Keratinocyte (primary cell): ENCODE measurements around the gene PRELID1. TPM values are rescaled to one million over a fixed set of nuclear protein-coding genes. Genes with fewer than 3 reads are reported as not detected.

Experiments
- DNase-seq: peaks from one replicate; pipeline ENCODE4 v3.0.0-alpha.2; 2011; ENCODE audit warnings: low read depth, missing footprints, low spot score
- FAIRE-seq: peaks from 2 replicates; lab custom pipeline; 2011; peaks lifted over from hg19 to GRCh38; lab: Jason Lieb, UNC
- H2AFZ ChIP-seq: 2 replicates; pipeline ENCODE4 v1.6.0; 2012; ENCODE audit warnings: low read length, control low read depth, inconsistent platforms; ENCODE audit not compliant: control insufficient read depth
- H3K27ac ChIP-seq: 2 replicates; pipeline ENCODE4 v1.5.1; 2011; ENCODE audit warnings: low read length; ENCODE audit not compliant: control insufficient read depth, insufficient read depth
- H3K27me3 ChIP-seq: 3 replicates; pipeline ENCODE4 v1.6.0; 2011; ENCODE audit warnings: low read length; ENCODE audit not compliant: control insufficient read depth, insufficient read depth; ENCODE audit errors: extremely low read depth
- H3K36me3 ChIP-seq, 2 experiments: 2 replicates in 1 of 2; 3 replicates in 1 of 2; pipeline ENCODE4 v1.5.1; 2011; ENCODE audit warnings: low read length in 2 of 2, mild to moderate bottlenecking in 1 of 2; ENCODE audit not compliant: control insufficient read depth in 2 of 2, insufficient read depth in 2 of 2; ENCODE audit errors: extremely low read depth in 1 of 2
- H3K4me1 ChIP-seq: 3 replicates; pipeline ENCODE4 v1.5.1; 2011; ENCODE audit warnings: low read length; ENCODE audit not compliant: control insufficient read depth, insufficient read depth; ENCODE audit errors: extremely low read depth
- H3K4me2 ChIP-seq: 3 replicates; pipeline ENCODE4 v1.6.0; 2011; ENCODE audit warnings: low read depth, low read length; ENCODE audit not compliant: control insufficient read depth, insufficient read depth; ENCODE audit errors: extremely low read depth
- H3K4me3 ChIP-seq, 3 experiments: fragments of 200-600 bp in 1 of 3; sonication (generic) in 1 of 3; 2 replicates in 2 of 3; 3 replicates in 1 of 3; pipeline ENCODE4 v1.5.1; 2011 to 2016; ENCODE audit warnings: low read length in 3 of 3, mild to moderate bottlenecking in 3 of 3, control low read depth in 2 of 3, inconsistent platforms in 1 of 3, low read depth in 1 of 3, mixed read lengths in 1 of 3, mixed run types in 1 of 3, moderate library complexity in 1 of 3; ENCODE audit not compliant: control insufficient read depth in 2 of 3, insufficient read depth in 2 of 3; ENCODE audit errors: extremely low read depth in 1 of 3
- H3K79me2 ChIP-seq: 2 replicates; pipeline ENCODE4 v1.6.0; 2012; ENCODE audit warnings: low read length; ENCODE audit not compliant: control insufficient read depth, insufficient read depth
- H3K9ac ChIP-seq: 3 replicates; pipeline ENCODE4 v1.6.0; 2011; ENCODE audit warnings: low read length; ENCODE audit not compliant: control insufficient read depth, insufficient read depth; ENCODE audit errors: extremely low read depth
- H3K9me1 ChIP-seq: 3 replicates; pipeline ENCODE4 v1.6.0; 2011; ENCODE audit warnings: low read length; ENCODE audit not compliant: control insufficient read depth, insufficient read depth; ENCODE audit errors: extremely low read depth
- H3K9me3 ChIP-seq: 2 replicates; pipeline ENCODE4 v1.5.1; 2012; ENCODE audit warnings: low read depth, low read length; ENCODE audit not compliant: control insufficient read depth
- H4K20me1 ChIP-seq: 3 replicates; pipeline ENCODE4 v1.6.0; 2011; ENCODE audit warnings: low read length; ENCODE audit not compliant: control insufficient read depth, insufficient read depth; ENCODE audit errors: extremely low read depth
- EZH2 ChIP-seq: IDR thresholded peaks from one replicate; pipeline ENCODE4 v1.6.1; 2012; ENCODE audit warnings: inconsistent platforms, mild to moderate bottlenecking, low read length, moderate library complexity
- dilution Hi-C: fragments of 300-500 bp; cut with MboI; formaldehyde crosslinking; loops from one replicate; pipeline ENCODE4 v1.7.0; 2020; ENCODE audit warnings: low sequenced_read_pairs; ENCODE audit not compliant: extremely low pct_ligation_motif_present
- polyA plus RNA-seq, 5 experiments: library from polyadenylated mRNA; depleted of rRNA in 3 of 5; stranded (reverse) in 3 of 5; stranded (forward) in 1 of 5; unstranded in 1 of 5; fragments of >200 nt; gene quantifications; 1 replicate in 1 of 5; 2 replicates in 3 of 5; 3 replicates in 1 of 5; pipeline versions ENCODE4 v1.2.1 to v1.2.3, GENCODE V29; 2011 to 2012; ENCODE audit warnings: missing spikeins in 2 of 5, low read depth in 1 of 5, low replicate concordance in 1 of 5
- TF ChIP-seq, protein P1 (sequence below), 3 experiments: IDR thresholded peaks in 1 of 3; conservative IDR thresholded peaks in 1 of 3; optimal IDR thresholded peaks in 1 of 3; 2 replicates in 2 of 3; 3 replicates in 1 of 3; pipeline versions ENCODE3 to v1.5.1; 2011; ENCODE audit warnings: low read length in 3 of 3, mild to moderate bottlenecking in 3 of 3, moderate library complexity in 2 of 3, control low read depth in 1 of 3, inconsistent platforms in 1 of 3; ENCODE audit not compliant: insufficient read depth in 2 of 3; ENCODE audit errors: extremely low read depth in 1 of 3

PRELID1 gene
- polyA plus RNA-seq, 1 donor (not counting 4 experiments of a cell fraction or from before 2014, with no cell fraction given), result 245 TPM

DNA sequence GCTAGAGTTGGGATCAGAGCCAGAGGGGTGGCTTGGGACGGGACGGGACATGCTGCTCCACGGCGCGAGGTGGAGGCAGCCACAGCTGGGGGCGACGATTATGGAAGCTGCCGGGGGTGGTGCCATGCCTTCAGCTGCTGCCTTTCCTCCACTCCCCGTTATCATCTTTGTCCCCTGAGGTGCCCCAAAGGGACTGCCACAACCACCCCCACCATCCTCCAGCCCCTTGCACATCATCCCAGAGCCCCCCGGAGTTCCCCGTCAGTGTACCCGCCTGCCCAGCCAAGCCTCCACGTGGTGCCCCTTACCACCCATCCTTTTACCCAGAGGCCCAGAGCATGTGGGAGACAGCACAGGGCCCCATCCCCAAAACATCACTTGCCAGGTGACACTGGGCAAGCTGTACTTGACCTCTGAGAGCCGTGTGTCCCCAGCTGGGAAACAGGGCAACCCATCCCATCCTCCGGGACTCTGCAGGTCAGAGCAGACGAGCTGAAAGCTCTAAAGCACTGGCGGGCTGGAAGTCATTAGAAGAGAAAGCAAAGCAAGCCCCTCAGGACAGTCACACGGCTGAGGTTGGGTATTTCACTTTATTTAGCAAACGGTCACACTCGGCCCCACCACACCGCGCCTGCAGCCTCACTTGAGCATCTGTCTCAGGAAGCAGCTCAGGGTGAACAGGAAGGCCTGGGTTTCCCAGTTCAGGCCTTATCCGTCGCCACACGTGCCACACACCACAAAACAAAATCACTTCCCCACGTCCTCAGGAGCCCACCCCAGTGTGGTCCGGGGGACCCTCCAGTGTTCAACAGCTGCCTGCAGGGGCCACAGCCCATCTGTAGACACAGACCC is 27.6 kb downstream of the PRELID1 start:
- Histone ChIP-seq H3K4me1 (peaks cover 7% of the 10 kb centered on the region), H3K27ac (no peak overlapping the region), H3K36me3 (peaks cover 29 to 46% of the 10 kb centered on the region in 2 experiments), H2AFZ (no peak overlapping the region), H3K9me3 (no peaks in the 10 kb centered on the region), H3K79me2 (no peaks in the 10 kb centered on the region), H3K9ac (no peak overlapping the region), H3K27me3 (no peaks in the 10 kb centered on the region), H3K4me3 (no peak overlapping the region), H3K9me1 (no peaks in the 10 kb centered on the region), H4K20me1 (no peaks in the 10 kb centered on the region), H3K4me2 (no peak overlapping the region)
- FAIRE-seq (no peak), DNase-seq (no peak)
- TF ChIP-seq, protein P1, sequence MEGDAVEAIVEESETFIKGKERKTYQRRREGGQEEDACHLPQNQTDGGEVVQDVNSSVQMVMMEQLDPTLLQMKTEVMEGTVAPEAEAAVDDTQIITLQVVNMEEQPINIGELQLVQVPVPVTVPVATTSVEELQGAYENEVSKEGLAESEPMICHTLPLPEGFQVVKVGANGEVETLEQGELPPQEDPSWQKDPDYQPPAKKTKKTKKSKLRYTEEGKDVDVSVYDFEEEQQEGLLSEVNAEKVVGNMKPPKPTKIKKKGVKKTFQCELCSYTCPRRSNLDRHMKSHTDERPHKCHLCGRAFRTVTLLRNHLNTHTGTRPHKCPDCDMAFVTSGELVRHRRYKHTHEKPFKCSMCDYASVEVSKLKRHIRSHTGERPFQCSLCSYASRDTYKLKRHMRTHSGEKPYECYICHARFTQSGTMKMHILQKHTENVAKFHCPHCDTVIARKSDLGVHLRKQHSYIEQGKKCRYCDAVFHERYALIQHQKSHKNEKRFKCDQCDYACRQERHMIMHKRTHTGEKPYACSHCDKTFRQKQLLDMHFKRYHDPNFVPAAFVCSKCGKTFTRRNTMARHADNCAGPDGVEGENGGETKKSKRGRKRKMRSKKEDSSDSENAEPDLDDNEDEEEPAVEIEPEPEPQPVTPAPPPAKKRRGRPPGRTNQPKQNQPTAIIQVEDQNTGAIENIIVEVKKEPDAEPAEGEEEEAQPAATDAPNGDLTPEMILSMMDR (optimal IDR thresholded peaks at IDR 0.05 in 1 of 3, IDR thresholded peaks at IDR 0.05 in 1 of 3, conservative IDR thresholded peaks at IDR 0.05 in 1 of 3; ENCODE audit: extremely low read depth in 1 of 3, insufficient read depth in 2 of 3, low read length in 3 of 3), result no peak
- TF ChIP-seq EZH2, result no peak
- dilution Hi-C loops, result no loop called here

DNA sequence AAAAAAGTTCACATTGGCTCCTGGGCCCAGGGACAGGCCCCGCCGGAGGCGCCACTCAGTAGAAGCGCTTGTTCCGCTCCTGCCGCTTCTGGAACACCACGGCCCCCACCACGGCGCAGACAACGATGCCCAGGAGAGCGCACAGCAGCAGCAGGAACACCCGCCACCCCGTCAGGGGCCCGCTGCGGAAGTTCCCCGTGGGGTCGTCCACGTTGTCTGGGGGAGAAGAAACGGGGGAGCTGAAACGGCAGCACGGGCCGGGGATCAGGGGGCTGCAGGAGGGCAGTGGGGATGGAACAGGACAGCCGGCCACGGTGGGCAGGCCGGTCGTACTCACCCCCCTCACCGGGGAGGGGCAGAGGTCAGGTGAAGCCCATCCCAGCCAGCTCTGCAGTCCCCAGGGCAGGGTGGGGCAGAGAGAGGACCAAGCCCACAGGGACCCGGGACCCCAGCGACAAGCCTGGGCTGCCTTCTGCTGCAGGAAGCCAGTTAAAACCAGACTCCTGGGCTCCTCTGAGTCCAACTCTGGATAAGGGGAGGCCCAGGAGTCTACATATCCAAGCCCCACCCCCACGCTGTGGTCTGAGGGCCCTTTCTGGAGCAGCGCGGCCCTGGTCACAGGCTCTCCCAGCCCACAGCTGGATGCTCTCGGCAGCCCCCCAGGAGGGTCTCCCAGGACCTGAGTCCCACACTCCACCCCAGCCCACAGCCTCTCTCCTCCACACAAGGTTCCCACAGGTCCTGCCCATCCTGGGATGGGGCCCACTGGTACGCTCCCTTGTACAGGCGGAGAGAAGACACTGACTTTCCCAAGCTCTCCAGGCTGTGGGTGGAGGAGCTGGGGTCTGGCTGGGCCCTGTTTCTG is 28.7 kb downstream of the PRELID1 start:
- H3K27ac ChIP-seq, result no peak overlapping the region
- H3K27me3 ChIP-seq, result no peaks in the 10 kb centered on the region
- H3K4me2 ChIP-seq, result no peak overlapping the region
- FAIRE-seq (no peak), DNase-seq (no peak)
- H4K20me1 ChIP-seq, result no peaks in the 10 kb centered on the region
- no peak for TF ChIP-seq EZH2
- TF ChIP-seq, protein P1 (optimal IDR thresholded peaks at IDR 0.05 in 1 of 3, IDR thresholded peaks at IDR 0.05 in 1 of 3, conservative IDR thresholded peaks at IDR 0.05 in 1 of 3; ENCODE audit: extremely low read depth in 1 of 3, insufficient read depth in 2 of 3, low read length in 3 of 3), result no peak
- no peak overlapping the region for H2AFZ ChIP-seq
- peaks cover 5% of the 10 kb centered on the region for H3K4me1 ChIP-seq
- peaks cover 36 to 54% of the 10 kb centered on the region in 2 experiments for H3K36me3 ChIP-seq
- H3K9me3 ChIP-seq, result no peaks in the 10 kb centered on the region
- no peak overlapping the region for H3K9ac ChIP-seq
- dilution Hi-C loops, result no loop called here
- no peaks in the 10 kb centered on the region for H3K79me2 ChIP-seq
- H3K4me3 ChIP-seq, result no peak overlapping the region
- no peaks in the 10 kb centered on the region for H3K9me1 ChIP-seq
